HG03066 (cell line): ENCODE results near the gene TMEM89.
A peak's percentile ranks its signal among the peaks of the same experiment; 100 is the strongest.

ENCODE experiments used
- ATAC-seq: cut with Tn5 transposase; IDR thresholded peaks from one replicate; pipeline ENCODE4 v1.9.1; 2021; ENCODE audit warnings: low read depth; ENCODE audit not compliant: unreplicated experiment

TMEM89 gene, protein sequence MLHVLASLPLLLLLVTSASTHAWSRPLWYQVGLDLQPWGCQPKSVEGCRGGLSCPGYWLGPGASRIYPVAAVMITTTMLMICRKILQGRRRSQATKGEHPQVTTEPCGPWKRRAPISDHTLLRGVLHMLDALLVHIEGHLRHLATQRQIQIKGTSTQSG

DNA sequence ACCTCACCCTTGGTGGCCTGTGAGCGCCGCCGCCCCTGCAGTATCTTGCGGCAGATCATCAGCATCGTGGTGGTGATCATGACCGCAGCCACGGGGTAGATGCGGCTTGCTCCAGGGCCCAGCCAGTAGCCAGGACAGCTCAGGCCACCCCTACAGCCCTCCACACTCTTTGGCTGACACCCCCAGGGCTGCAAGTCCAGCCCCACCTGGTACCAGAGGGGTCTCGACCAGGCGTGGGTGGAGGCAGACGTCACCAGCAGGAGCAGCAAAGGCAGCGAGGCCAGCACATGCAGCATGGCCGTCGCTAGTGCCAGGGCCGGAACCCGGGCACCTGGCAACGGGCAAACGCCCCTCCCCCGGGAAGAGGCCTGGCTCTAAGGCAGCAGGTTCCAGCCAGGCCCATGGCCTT is at the start of gene TMEM89:
TSS of gene TMEM89 (minus strand) at position 309 of the 409 bp plus-strand sequence. CDS start at position 296, 13 bp downstream.
- no peak for ATAC-seq

DNA sequence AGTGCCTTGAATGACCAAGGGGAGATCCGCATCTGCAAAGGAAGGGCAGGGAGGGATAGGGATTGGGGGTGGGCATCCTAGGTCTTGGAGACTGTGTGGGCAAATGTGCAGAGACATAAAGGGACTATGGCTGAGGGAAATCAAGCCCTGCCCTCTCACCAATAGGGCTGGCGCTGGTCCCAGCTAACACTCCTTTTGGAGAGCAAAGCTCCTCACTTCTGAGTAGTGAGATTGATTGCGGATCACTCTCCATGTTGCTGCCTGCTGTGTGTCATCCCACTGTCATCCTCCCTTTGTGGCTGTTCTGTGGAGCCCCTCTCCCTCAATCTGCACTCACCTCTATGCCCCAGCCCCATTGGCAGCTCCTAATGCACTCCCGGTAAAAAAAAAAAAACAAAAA is 43.4 kb upstream of the TMEM89 start:
- no peak for ATAC-seq

DNA sequence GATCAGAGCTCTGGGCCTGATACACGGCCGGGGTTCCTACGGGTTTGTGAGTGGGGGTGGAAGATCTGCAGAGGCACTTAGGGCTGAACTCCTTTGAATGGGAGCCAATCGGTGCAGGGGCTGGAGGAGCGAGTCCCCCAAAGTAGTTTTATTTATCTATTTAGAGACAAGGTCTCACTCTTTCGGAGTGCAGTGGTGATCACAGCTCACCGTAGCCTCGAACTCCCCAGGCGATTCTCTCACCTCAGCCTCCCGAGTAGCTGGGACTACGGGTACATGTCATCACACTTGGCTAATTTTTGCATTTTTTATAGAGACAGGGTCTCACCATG is 42.7 kb upstream of the TMEM89 start:
- ATAC-seq = no peak

DNA sequence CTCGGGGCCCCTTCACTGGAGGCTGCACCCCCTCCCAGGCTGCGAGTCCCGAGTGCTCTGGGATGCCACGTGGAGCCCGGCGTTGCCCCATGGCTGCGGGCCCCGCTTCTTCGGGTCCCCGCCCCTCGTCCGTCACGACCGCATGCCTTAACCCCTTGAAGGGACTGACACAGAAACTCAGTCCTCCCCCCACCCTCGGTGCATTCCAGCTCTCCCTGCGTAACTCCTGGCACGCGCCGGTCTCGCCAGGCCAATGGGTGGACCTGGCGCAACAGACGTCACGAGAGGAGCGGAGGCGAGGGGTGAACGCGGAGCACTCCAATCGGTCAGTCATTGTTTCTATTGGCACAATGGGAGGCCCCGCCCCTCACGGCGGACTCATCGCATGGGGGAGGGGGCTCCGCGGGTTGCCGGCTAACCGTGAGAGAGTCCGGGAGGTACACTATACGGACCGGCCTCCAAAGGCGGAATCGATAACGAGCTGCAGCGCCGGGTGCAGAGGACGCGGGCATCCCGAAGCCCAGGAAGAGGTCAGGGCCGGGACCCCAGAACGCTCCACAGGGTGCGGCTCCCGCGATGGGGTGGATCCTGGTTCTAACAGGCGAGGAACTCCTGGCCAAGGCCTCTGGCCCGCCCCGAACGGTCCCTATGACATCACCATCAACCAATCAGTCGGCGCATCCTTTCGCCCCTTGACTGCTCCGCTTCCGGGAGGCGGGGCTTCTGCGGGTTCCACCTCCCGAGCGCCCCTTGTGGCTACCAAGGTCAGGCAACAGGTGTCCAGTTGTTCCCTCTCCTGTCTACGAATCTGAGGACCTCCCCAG is 42.1 kb upstream of the TMEM89 start:
- ATAC-seq = peak; percentile 89

DNA sequence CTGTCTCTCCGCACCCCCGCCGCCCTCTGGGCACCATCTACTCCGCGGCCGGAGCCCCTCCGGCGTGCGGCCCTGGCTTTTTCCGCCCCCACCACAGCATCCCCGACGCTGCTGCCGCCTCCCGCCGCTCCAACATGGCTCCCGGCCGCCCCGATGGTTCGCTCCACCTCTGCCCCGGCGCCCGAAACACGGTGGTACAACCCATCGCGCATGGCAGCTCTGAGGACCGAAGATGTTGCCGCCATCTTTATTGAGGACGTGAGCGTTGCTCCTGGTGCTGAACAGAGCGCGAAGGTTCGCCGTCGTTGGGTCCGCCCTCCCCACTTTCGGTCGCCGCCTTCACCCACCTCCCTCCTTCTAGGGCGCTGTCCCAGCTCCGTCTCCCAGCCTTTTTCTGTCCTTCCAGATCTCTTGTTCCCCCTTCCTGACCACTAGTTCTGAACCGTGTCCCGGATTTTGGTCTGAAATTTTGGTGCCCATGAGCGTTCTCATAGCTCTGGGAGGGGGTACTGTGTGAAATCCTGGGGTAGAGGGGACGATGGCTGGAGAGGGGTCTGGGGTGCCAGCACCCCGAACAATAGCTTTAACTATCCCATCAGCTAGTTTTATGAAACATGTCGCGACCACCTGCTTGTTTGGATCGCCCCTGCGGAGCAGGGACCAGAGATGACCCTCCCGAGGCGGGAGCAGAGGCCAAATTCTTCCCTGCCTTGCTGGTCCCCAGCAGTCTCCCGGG is 41.4 kb upstream of the TMEM89 start, which contains the start of gene CELSR3:
TSS of gene CELSR3 (minus strand) at position 134 of the 736 bp plus-strand sequence. CDS start 252 bp downstream, outside the sequence.
- ATAC-seq = no peak

DNA sequence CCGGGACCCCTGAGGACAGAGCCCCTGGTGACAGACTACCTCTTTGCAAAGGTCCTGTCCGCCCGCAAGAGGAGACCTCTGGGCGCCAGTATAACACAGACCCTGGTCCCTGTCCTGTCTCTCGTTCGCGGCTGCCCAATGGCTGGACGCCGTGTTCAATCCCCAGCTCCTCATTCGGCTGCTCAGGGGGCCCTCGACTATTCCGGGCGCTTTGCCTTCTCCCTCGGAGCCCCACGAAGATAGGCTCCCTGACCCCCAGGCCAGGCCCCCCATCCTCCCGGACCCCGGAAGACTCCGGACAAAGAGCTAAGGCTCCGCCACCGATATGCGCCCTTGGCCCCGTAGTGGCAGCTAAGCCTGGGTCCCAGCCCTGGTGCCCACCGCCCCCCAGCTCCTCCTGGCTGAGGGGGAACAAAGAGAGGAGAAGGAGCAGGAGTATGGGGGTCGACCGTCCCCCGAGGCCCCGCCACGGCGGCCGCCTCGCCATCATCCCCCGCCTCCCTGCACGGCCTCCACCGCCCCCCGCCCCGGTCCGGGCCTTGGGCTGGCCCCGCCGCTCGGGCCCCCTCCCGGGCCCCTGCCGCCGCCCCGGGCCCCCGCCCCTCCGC is 40.7 kb upstream of the TMEM89 start:
- no peak for ATAC-seq

DNA sequence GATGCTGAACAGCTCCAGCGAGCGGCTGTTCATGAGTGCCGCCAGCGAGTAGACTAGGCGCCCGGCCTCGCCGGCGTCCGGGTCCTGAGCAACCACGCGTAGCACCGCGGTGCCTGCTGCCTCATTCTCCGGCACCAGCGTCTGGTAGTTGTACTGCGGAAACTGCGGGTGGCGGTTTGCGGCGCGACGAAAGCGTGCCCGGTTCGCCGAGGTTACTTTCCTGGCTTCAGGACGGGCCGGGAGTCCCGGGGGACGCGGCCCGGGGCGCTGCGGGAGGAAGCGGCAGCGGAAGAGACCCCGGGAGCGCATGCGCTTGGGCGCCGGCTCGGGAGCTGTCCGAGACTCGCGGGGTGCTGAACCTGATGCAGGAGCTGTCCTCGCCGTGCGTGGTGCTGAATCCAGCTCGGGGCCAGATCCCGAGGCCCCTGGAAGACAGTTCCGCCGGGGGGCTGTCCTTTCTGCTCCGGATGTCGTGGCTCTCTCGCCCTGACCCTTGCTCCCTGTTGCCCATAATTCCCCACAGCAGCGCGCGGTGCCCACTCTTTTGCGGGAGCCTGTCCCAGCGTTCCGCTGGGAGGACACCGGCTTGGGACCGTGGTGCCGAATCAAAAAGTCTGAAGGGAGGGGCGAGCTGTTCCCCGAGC is 40.1 kb upstream of the TMEM89 start:
- ATAC-seq = no peak

DNA sequence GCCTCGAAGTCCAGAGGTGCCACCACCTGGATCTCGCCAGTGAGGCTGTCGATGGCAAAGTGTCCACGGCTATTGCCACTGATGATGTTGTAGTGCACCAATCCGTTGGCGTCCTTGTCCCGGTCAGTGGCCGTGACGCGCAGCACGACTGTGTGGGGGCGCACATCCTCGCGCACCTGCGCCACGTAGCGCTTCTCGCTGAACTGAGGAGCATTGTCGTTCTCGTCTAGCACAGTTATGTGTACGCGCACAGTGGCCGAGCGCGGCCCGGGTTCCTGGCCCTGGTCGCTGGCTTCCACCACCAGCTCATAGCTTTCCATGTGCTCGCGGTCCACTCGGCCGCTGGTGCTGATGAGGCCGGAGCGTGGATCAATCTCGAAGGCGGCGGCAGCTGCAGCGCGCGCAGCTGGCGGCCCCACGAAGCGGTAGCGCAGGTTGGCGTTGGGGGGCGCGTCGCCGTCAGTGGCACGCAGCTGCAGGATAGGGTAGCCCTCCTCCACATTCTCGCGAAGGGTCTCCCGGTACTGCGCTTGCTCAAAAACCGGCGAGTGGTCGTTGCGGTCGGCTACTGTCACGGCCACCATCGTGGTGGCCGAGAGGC is 39.3 kb upstream of the TMEM89 start:
- ATAC-seq = no peak

DNA sequence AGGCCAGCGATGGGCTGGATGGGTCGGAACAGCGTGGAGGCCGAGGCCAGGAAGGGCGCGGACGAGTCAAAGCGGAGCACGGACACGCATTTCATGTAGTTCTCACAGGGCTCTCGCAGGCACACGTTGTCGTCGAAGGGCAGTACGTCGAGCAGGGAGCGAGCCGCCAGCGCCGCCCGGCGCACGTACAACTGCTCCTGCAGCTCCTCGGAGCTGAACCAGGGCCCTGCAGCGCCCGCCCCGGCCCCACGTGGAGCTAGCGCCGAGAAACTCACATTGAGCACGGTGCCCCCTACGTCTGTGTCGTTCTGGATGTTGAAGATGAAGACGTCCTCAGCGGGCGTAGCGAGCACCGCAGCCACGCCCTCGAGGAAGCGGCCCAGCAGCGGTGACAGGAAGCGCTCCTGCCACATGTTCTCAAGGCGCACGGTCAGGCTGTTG is 35.3 kb upstream of the TMEM89 start:
- no peak for ATAC-seq

DNA sequence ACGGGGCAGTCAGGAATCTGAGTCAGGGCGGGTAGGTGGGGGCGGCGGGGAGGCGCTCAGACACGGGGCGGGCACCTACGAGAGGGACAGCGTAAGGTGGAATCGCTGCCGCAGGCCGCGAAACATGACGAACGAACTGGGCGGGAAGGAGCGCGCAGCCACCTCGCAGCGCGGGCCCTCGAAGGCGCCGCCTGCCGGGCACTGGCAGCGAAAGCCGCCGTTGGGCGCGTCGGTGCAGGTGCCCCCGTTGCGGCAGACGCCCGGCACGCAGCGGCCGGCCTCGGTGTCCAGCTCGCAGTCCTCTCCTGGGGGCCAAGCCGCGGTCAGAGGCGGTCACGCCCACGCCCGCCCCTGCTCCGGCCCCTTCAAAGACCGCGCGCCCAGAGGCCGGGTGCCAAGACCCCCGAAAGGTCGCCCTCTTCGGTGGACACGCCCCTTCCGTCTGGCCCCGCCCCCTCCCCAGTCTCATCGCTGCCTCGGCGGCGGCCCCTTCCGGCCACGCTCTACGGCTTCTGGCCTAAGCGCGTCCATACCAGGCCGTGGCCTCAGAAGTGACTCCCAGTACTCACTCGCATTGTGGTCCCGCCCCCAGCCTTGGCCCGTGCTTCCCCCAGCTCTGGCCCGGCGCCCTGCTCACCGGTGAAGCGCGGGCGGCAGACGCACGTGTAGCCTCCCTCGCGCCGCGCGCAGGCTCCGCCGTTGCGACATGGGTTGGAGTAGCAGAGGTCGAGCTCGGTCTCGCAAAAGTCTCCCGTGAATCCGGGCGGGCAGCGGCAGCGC is 34.7 kb upstream of the TMEM89 start:
- peak; percentile 62 for ATAC-seq

DNA sequence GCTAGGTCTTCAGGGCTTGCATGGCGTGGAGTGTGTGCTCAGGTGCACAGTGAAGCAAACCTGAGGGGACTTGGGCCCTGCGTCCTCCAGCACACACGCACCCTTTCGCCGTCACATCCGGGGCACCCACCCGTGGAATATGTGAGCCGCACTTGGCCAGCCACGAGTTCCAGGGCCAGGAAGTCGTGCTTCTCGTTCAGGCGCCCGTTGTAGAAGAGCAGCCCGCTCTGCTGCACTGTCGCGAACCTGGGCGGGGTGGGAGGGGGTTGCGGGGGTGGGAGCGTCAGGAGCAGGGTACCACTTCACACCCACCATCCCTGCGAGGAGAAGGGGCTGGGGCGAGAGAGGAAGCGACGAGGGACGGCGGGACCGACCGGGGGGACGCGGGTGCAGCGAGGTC is 34.0 kb upstream of the TMEM89 start:
- ATAC-seq = no peak

DNA sequence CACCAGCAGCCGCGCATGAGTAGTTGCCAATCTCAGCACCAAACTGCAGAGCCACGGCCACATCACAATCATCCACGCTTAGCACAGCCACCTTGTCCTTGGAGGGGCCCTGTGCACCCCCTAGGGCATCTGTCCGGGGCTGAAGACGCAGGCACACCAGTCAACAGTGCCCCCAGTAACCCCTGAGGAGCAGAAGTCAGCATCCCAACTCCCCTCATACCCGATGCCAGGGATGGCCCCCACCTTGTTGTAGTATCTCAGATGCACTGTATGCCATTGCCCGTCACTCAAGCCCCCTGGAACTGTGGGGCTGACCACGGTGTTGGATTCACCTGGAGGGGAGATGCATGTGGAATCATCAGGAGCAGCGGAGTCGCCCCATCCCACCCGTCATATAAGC is 33.5 kb upstream of the TMEM89 start:
- no peak for ATAC-seq

DNA sequence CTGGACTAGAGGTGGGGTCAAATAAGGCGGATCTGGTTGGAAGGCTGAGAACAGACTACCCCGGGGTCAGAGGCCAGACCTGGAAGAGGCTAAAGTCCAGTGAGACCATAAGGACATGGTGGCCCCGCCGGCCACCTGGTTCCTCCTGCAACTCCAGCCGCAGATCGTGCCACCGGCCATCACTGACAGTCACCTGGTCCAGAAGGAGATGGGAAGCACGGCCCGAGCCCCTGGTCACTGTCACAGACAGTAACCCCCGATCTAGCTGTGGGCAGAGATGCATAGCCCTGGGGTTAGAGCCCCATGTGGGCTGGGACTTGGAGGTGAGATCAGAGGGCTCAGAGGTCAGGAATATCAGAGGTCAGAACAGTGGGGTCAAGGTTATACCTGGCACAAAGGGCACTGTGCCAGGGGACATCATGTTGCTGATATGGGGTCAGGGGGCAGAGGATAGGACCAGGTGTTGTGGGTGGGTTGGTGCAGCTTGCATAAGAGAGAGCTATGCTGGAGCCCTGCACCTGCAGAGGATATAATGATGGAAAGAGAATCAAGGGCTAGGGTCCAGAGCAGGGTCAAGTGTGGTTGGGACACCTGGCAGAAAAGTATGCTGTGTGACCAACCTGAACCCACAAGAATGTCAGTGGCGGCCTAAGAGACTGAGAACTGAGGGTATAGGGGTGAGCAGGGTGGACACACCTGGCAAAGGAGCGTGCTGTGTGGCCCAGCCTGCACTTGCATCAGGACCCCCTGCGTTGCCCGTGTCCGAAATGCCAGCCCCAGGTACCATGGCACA is 31.6 kb upstream of the TMEM89 start:
- ATAC-seq = no peak

DNA sequence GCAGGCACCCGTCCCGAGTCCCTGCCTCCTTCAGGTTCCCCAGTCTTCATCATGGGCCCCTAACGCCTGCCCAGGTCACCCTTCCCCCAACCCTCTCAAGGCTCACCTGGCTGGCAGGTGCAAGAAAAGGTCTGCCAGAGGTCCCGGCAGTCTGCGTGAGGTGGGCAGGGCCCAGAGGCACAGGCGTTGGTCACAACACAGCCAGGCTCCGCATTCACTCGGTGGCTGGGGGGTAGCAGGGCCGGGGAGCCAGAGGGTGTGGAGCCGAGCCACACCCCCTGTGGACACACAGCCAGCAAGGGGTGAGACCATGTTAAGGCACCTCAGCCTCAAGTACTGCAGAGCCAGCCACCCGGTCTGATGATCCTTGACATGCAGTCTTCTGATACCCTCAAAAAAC is 30.2 kb upstream of the TMEM89 start:
- ATAC-seq = no peak

DNA sequence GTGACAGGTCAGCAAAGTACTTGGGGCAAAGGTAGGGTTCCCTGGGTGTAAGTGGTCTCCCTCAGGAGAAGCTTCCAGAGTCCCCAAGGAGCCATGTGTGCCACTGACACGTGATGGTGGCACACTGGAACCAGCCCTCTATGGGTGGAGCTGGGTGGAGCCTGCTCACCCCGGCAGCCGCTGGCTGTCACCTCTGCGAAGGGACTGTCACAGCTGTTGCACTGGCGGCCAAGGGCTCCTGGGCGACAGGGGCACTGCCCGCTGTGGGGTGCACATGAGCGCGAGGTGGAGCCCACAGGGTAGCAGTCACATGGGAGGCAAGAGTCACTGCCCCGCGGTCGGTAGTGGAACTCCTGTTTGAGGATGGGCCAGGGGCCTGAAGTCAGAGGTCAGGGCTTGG is 29.2 kb upstream of the TMEM89 start:
- no peak for ATAC-seq

DNA sequence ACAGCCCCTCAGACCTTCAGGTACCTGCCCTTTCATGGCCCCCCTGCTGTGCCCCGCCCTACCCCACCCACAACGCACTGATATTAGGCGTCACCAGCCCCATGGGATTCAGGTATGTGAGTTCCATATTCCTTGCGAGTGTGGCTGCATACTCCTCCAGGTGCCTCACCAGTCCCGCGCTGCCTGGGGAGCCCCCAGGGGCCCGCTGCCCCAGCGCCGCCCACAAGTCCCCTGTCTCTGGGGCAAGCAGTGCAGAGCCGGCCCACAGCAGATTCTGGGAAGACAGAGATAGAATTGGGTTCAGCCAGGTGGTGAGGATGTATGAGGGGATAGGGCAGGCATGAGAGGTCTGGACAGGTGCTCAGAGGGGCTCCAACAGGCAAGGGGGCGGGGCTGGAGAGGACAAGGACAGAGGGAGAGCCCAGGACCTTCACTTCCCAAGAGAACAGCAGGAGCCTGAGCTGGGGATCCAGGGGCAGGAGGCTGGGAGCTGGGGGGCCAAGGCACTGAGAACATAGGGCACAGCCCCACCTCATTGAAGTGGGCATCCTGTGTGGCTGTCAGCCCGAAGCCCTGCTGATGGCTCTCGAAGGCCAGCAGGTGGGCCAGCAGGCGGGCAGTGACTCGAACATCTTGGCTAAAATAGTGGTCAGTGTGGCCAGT is 26.8 kb upstream of the TMEM89 start:
- ATAC-seq = no peak

DNA sequence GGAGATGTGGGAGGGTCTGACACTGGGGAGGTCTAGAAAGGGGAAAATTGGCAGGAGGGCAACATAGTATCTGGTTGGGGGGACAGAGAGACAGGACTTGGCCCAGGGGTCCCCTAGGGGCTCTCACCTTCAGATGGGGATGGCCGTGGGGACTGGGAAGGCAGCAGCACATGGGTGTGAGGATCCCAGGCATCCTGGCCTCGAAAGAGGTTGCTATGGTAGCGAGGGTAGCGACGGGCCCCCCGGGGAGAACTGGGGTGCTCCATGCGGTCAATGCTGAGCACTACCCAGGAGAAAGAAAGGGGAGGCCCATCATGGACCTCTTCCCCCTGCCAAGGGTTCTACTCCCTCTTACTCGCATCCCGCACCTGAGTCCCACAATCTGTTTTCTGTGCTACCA is 26.1 kb upstream of the TMEM89 start:
- ATAC-seq = no peak
